GM10248 (cell line): Measurements from ENCODE around the gene CYP19A1.
A peak's percentile ranks its signal among the peaks of the same experiment; 100 is the strongest.

Source experiments
- CTCF ChIA-PET: fragments of 300-600 bp; sonication (Branson Sonifier 250); formaldehyde crosslinking; extraction: SDS; loops from one replicate; lab custom pipeline; 2021; ENCODE audit warnings: antibody characterized with exemption; lab: Yijun Ruan, JAX
- POLR2A ChIA-PET: fragments of 350-650 bp; sonication (Branson Sonifier 250); formaldehyde crosslinking; extraction: SDS; loops from one replicate; lab custom pipeline; 2020; ENCODE audit warnings: antibody characterized with exemption; lab: Yijun Ruan, JAX
- DNase-seq: peaks from one replicate; pipeline ENCODE4 v3.0.0; 2012; ENCODE audit errors: extremely low spot score
- CTCF ChIP-seq: IDR thresholded peaks from 2 replicates; pipeline ENCODE4 v1.5.1; 2012; ENCODE audit warnings: mild to moderate bottlenecking, low read depth; ENCODE audit errors: extremely low read depth, missing control alignments, control extremely low read depth

CYP19A1 gene

GRCh38 chr15:51338496-51338895 lies at the start of gene CYP19A1:
Gene CYP19A1 (minus strand): TSS chr15:51338596. CDS start chr15:51242912, 95,684 bp downstream.
- TF ChIP-seq CTCF = no peak
- DNase-seq = no peak
- POLR2A ChIA-PET = no interaction called here
- CTCF ChIA-PET = no interaction called here

GRCh38 chr15:51387699-51388041 lies 49.3 kb upstream of the CYP19A1 start:
- ChIA-PET CTCF (interaction anchor here (1.3 to 4.4 kb wide), 5 partner anchors 15 to 225 kb away, joined by 4 to 33 read pairs (median 9); no protein-coding TSS in a partner anchor), POLR2A (no interaction called here)
- no peak for DNase-seq
- TF ChIP-seq CTCF = no peak

GRCh38 chr15:51386960-51387698 lies 48.7 kb upstream of the CYP19A1 start:
- no peak for DNase-seq
- ChIA-PET POLR2A (no interaction called here), CTCF (interaction anchor here (1.3 to 4.4 kb wide), 5 partner anchors 15 to 225 kb away, joined by 4 to 33 read pairs (median 9); no protein-coding TSS in a partner anchor)
- TF ChIP-seq CTCF = no peak

GRCh38 chr15:51386486-51386885 lies 48.1 kb upstream of the CYP19A1 start:
- ChIA-PET CTCF (interaction anchor here (2.8 to 4.4 kb wide), 2 partner anchors 105 to 224 kb away, joined by 9 to 19 read pairs; no protein-coding TSS in a partner anchor), POLR2A (no interaction called here)
- TF ChIP-seq CTCF = no peak
- DNase-seq = no peak

GRCh38 chr15:51386029-51386428 lies 47.6 kb upstream of the CYP19A1 start:
- POLR2A ChIA-PET = no interaction called here
- CTCF ChIA-PET = interaction anchor here (2.6 to 4.4 kb wide), 3 partner anchors 17 to 224 kb away, joined by 9 to 19 read pairs (median 18); no protein-coding TSS in a partner anchor
- no peak for TF ChIP-seq CTCF
- no peak for DNase-seq

GRCh38 chr15:51382787-51383186 lies 44.4 kb upstream of the CYP19A1 start:
- CTCF ChIA-PET = interaction anchor here (0.6 to 10.6 kb wide), 10 partner anchors 14 to 250 kb away, joined by 3 to 176 read pairs (median 9); no protein-coding TSS in a partner anchor
- DNase-seq = peak; percentile 55
- POLR2A ChIA-PET = no interaction called here
- peak; percentile 20 for TF ChIP-seq CTCF
